Cerebellar cortex (tissue), 1 donor: ENCODE measurements around the gene NANOS1.
"Not testable (repeated sequence)": the region's sequence is repeated elsewhere in the genome, so short reads cannot be mapped to it uniquely, and the experiment has no call there.

Experiments used
- DNase-seq: peaks from one replicate; pipeline ENCODE4 v3.0.0-alpha.2; 2015; ENCODE audit warnings: low spot score

NANOS1 gene

GRCh38 chr10:119007211-119007574, 22.3 kb upstream of the NANOS1 start:
- no peak for DNase-seq

- no peak for DNase-seq
Observed at GRCh38 chr10:119020627-119020946, 8.9 kb upstream of the NANOS1 start.

GRCh38 chr10:119022846-119023552, 6.5 kb upstream of the NANOS1 start:
- DNase-seq, result no peak

GRCh38 chr10:119023553-119023868, 6.0 kb upstream of the NANOS1 start:
- no peak for DNase-seq

GRCh38 chr10:119024882-119025281, 4.6 kb upstream of the NANOS1 start:
- no peak for DNase-seq

- DNase-seq, result no peak
Observed at GRCh38 chr10:119025336-119025735, 4.2 kb upstream of the NANOS1 start.

GRCh38 chr10:119025776-119026175, 3.7 kb upstream of the NANOS1 start:
- DNase-seq, result no peak

- DNase-seq, result no peak
Observed at GRCh38 chr10:119026301-119027110, 3.0 kb upstream of the NANOS1 start.

GRCh38 chr10:119028445-119028899, 1.0 kb upstream of the NANOS1 start:
- DNase-seq, result not testable (repeated sequence)

GRCh38 chr10:119028900-119029612, 458 bp upstream of the NANOS1 start:
- DNase-seq, result peak; percentile 69

- peak; percentile 47 for DNase-seq
Observed at GRCh38 chr10:119030421-119031250, 1.1 kb downstream of the NANOS1 start.

GRCh38 chr10:119031496-119032059, 2.1 kb downstream of the NANOS1 start:
- no peak for DNase-seq

- DNase-seq, result no peak
Observed at GRCh38 chr10:119039161-119039560, 9.6 kb downstream of the NANOS1 start.

GRCh38 chr10:119041326-119041725, 11.8 kb downstream of the NANOS1 start:
- no peak for DNase-seq

GRCh38 chr10:119042169-119042568, 12.7 kb downstream of the NANOS1 start:
- DNase-seq, result no peak

- no peak for DNase-seq
Observed at GRCh38 chr10:119045561-119045960, 16.0 kb downstream of the NANOS1 start.

GRCh38 chr10:119049361-119049760, 19.8 kb downstream of the NANOS1 start:
- DNase-seq, result no peak

GRCh38 chr10:119049777-119050176, 20.3 kb downstream of the NANOS1 start:
- no peak for DNase-seq

GRCh38 chr10:119051775-119052174, 22.3 kb downstream of the NANOS1 start:
- no peak for DNase-seq

- DNase-seq, result no peak
Observed at GRCh38 chr10:119055472-119055871, 26.0 kb downstream of the NANOS1 start.

- no peak for DNase-seq
Observed at GRCh38 chr10:119058010-119058409, 28.5 kb downstream of the NANOS1 start.

- DNase-seq, result no peak
Observed at GRCh38 chr10:119059557-119059956, 30.0 kb downstream of the NANOS1 start.
